DMS53 (cell line): Measurements from ENCODE around the gene WWC2.

Source experiments
- DNase-seq: peaks from one replicate; lab custom pipeline; 2025; lab: John Stamatoyannopoulos, UW

WWC2 gene

GRCh38 chr4:183202523-183202922, 103.5 kb downstream of the WWC2 start:
- no peak for DNase-seq

- no peak for DNase-seq
Observed at GRCh38 chr4:183204793-183205192, 105.7 kb downstream of the WWC2 start.

GRCh38 chr4:183205193-183205592, 106.1 kb downstream of the WWC2 start:
- DNase-seq, result no peak

GRCh38 chr4:183205709-183206108, 106.7 kb downstream of the WWC2 start:
- DNase-seq, result no peak

- DNase-seq, result no peak
Observed at GRCh38 chr4:183211533-183211932, 112.5 kb downstream of the WWC2 start.

- no peak for DNase-seq
Observed at GRCh38 chr4:183213996-183214395, 114.9 kb downstream of the WWC2 start.

GRCh38 chr4:183214912-183215488, 115.9 kb downstream of the WWC2 start:
- no peak for DNase-seq

GRCh38 chr4:183220236-183220635, 121.2 kb downstream of the WWC2 start:
- no peak for DNase-seq

GRCh38 chr4:183223053-183223452, 124.0 kb downstream of the WWC2 start:
- DNase-seq, result no peak

- DNase-seq, result no peak
Observed at GRCh38 chr4:183229397-183229796, 130.3 kb downstream of the WWC2 start.

GRCh38 chr4:183240581-183241321, 141.7 kb downstream of the WWC2 start:
- DNase-seq, result peak; percentile 84

- peak; percentile 83 for DNase-seq
Observed at GRCh38 chr4:183241322-183241640, 142.2 kb downstream of the WWC2 start.

- DNase-seq, result no peak
Observed at GRCh38 chr4:183241721-183242151, 142.7 kb downstream of the WWC2 start.

- no peak for DNase-seq
Observed at GRCh38 chr4:183242291-183242690, 143.2 kb downstream of the WWC2 start.

GRCh38 chr4:183244019-183244418, 145.0 kb downstream of the WWC2 start:
- DNase-seq, result no peak

- DNase-seq, result no peak
Observed at GRCh38 chr4:183244506-183244905, 145.4 kb downstream of the WWC2 start.

- no peak for DNase-seq
Observed at GRCh38 chr4:183248201-183248600, 149.1 kb downstream of the WWC2 start.

- peak; percentile 63 for DNase-seq
Observed at GRCh38 chr4:183249854-183250253, 150.8 kb downstream of the WWC2 start.

- no peak for DNase-seq
Observed at GRCh38 chr4:183250831-183251230, 151.8 kb downstream of the WWC2 start.

- DNase-seq, result no peak
Observed at GRCh38 chr4:183252959-183253358, 153.9 kb downstream of the WWC2 start.

- DNase-seq, result no peak
Observed at GRCh38 chr4:183253451-183253850, 154.4 kb downstream of the WWC2 start.

GRCh38 chr4:183254162-183254561, 155.1 kb downstream of the WWC2 start:
- DNase-seq, result no peak

- DNase-seq, result no peak
Observed at GRCh38 chr4:183255487-183255886, 156.4 kb downstream of the WWC2 start.

GRCh38 chr4:183256343-183256742, 157.3 kb downstream of the WWC2 start:
- no peak for DNase-seq
